Uterus (tissue), 4 donors: Measurements from ENCODE around the gene RGP1. TPM values are rescaled to one million over a fixed set of nuclear protein-coding genes. Genes with fewer than 3 reads are reported as not detected.

Experiments
- DNase-seq, 2 donors: peaks; one replicate each; pipeline ENCODE4 v3.0.0-alpha.2; 2019 to 2020
- H3K27ac ChIP-seq, 2 donors: fragments of 200-600 bp; sonication (generic); 1 replicate in 1 of 2; 2 replicates in 1 of 2; pipeline ENCODE4 v1.5.1; 2016 to 2018
- H3K27me3 ChIP-seq, 2 donors: fragments of 200-600 bp; sonication (generic); one replicate each; pipeline ENCODE4 v1.5.1; 2018 to 2019; ENCODE audit warnings: control low read depth in 1 of 2
- H3K36me3 ChIP-seq, 2 donors: fragments of 200-600 bp; sonication (generic); one replicate each; pipeline ENCODE4 v1.5.1; 2019; ENCODE audit warnings: control low read depth in 1 of 2
- H3K4me1 ChIP-seq, 2 donors: fragments of 200-600 bp; sonication (generic); one replicate each; pipeline ENCODE4 v1.5.1; 2018 to 2019; ENCODE audit warnings: control low read depth in 1 of 2
- H3K4me3 ChIP-seq, 2 donors: fragments of 200-600 bp; sonication (generic); 1 replicate in 1 of 2; 2 replicates in 1 of 2; pipeline ENCODE4 v1.5.1; 2018 to 2019; ENCODE audit warnings: mild to moderate bottlenecking in 1 of 2
- H3K9me3 ChIP-seq, 2 donors: fragments of 200-600 bp; sonication (generic); one replicate each; pipeline ENCODE4 v1.5.1; 2019; ENCODE audit warnings: control low read depth in 1 of 2
- POLR2A ChIP-seq, 2 donors: fragments of 450-650 bp; IDR thresholded peaks; one replicate each; pipeline ENCODE4 v1.6.1; 2016; ENCODE audit warnings: antibody characterized with exemption in 2 of 2, mild to moderate bottlenecking in 1 of 2, moderate library complexity in 1 of 2
- intact Hi-C: fragments of 100-400 bp; cut with DNase I; formaldehyde crosslinking; loops from one replicate; pipeline ENCODE4 v1.15.1; 2023; ENCODE audit warnings: low total_unique reads
- total RNA-seq, 4 donors: library from RNA; depleted of rRNA in 3 of 4; stranded (reverse); fragments of >200 nt in 3 of 4; gene quantifications; one replicate each; pipeline versions ENCODE4 v1.1.0 to v1.2.4, GENCODE V29; 2014 to 2023
- TF ChIP-seq, protein P1 (sequence below), 4 experiments: fragments of 200-600 bp in 2 of 4; fragments of 450-650 bp in 2 of 4; sonication (generic) in 2 of 4; IDR thresholded peaks; one replicate each; pipeline ENCODE4 v1.5.1; 2016 to 2019; ENCODE audit warnings: antibody characterized with exemption in 4 of 4, mild to moderate bottlenecking in 2 of 4, moderate library complexity in 1 of 4
- donor health status: DM: yes; HTN: yes; CAD: no.

The RGP1 gene
- total RNA-seq = 10 to 100 TPM in 2 of 4 donors, 1 to 10 TPM in 2; 2.0 to 38.1 (median 10.3) TPM

DNA sequence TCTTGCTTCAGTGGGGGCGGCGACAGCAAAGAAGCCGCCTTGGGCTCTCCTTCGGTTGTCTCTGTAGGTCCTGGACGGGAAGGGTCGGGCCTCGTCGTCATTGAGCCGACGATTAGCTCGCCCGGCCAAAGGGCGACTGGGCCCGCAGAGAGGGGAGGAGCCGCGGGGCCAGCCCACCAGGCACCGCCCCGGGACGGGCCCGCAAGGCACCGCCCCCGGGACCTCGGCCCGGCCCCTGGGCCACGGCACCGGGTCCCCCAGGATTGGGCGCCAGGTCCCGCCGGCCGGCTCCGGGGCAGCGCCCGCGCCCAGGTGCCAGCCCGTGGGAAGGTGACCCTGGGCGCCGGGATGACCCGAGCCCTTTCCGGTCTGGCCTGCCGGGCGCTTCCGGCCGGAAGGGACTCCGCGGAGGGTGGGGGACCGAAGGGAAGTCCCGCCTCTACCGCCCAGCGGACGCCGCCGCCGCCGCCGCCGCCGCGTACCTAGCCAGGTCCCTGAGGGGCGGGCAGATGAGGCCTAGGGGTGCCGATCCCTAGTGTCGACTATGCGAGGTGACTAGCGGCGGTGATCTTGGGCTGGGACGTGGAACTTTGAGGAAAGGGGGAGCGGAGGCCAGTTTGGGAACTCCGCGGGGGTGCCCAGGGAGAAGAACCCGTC lies at the start of gene RGP1, which contains the start of gene GBA2:
Gene RGP1, plus strand, starts transcription at position 430 of the 657 bp plus-strand sequence. CDS start 469 bp downstream, outside the sequence.
Gene GBA2, minus strand, starts transcription at position 371 of the 657 bp plus-strand sequence. CDS start 524 bp downstream, outside the sequence.
- no peaks in the 10 kb centered on the region for H3K27me3 ChIP-seq
- peak within 1 kb of the TSS; percentile 66 to 91 for H3K4me3 ChIP-seq
- peak; percentile 75 to 81 for DNase-seq
- H3K27ac ChIP-seq = peak within 1 kb of the TSS; percentile 83 to 90
- TF ChIP-seq, protein P1, sequence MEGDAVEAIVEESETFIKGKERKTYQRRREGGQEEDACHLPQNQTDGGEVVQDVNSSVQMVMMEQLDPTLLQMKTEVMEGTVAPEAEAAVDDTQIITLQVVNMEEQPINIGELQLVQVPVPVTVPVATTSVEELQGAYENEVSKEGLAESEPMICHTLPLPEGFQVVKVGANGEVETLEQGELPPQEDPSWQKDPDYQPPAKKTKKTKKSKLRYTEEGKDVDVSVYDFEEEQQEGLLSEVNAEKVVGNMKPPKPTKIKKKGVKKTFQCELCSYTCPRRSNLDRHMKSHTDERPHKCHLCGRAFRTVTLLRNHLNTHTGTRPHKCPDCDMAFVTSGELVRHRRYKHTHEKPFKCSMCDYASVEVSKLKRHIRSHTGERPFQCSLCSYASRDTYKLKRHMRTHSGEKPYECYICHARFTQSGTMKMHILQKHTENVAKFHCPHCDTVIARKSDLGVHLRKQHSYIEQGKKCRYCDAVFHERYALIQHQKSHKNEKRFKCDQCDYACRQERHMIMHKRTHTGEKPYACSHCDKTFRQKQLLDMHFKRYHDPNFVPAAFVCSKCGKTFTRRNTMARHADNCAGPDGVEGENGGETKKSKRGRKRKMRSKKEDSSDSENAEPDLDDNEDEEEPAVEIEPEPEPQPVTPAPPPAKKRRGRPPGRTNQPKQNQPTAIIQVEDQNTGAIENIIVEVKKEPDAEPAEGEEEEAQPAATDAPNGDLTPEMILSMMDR (IDR thresholded peaks at IDR 0.05) = peak in 2 of 4 experiments; percentile 2 to 5
- TF ChIP-seq POLR2A (IDR thresholded peaks at IDR 0.05) = peak; percentile 55 to 78
- intact Hi-C loops = no loop called here
- H3K4me1 ChIP-seq = peaks cover 0 to 18% of the 10 kb centered on the region in 2 donors
- no peaks in the 10 kb centered on the region for H3K9me3 ChIP-seq
- H3K36me3 ChIP-seq = no peaks in the 10 kb centered on the region

DNA sequence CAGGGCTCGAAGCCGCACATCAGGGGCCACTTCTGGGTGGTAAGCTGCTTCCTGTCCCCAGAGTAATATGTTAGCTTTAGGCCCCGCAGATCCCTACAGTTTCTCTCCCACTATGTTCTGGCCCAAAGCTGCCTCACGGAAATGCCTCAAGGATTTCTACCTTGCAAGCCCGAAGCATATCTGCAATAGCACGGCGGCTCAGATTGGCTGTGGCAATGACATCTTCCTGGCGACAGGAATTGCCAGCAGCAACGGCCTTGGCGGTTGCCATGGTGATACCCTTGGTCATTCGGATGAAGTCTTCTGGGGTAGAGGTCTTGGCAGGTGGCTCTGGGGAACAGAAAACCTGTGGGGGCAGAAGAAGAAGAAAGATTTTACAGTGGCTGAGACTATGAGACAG lies 49.1 kb upstream of the RGP1 start:
- TF ChIP-seq POLR2A (IDR thresholded peaks at IDR 0.05) = no peak
- TF ChIP-seq, protein P1 (IDR thresholded peaks at IDR 0.05) = no peak
- H3K36me3 ChIP-seq = no peaks in the 10 kb centered on the region
- H3K27ac ChIP-seq = no peak overlapping the region
- H3K4me1 ChIP-seq = no peaks in the 10 kb centered on the region
- H3K27me3 ChIP-seq = no peaks in the 10 kb centered on the region
- intact Hi-C loops = no loop called here
- no peak overlapping the region for H3K4me3 ChIP-seq
- H3K9me3 ChIP-seq = no peaks in the 10 kb centered on the region
- DNase-seq = no peak

DNA sequence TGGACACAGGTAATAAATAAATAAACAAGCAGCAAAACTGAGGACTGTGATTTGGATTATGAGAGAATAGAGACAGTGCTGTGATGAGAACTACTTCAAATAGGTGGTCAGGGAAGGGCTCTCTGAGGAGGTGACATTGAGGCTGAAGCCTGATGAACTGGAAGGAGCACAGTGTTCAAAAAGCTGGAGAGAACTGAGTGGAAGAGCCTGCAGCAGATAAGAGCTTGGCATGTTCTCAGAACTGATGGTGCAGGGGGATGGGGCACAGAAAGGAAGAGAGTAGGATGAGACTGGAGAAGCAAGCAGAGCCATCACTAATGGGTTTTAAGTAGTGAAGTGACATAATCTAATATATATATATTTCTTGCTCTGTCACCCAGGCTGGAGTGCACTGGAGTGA lies 48.1 kb upstream of the RGP1 start:
- Histone ChIP-seq H3K4me1 (no peaks in the 10 kb centered on the region), H3K9me3 (no peaks in the 10 kb centered on the region), H3K4me3 (no peak overlapping the region), H3K27me3 (no peaks in the 10 kb centered on the region), H3K36me3 (no peaks in the 10 kb centered on the region), H3K27ac (no peak overlapping the region)
- no peak for DNase-seq
- TF ChIP-seq, protein P1 (IDR thresholded peaks at IDR 0.05) = no peak
- no peak for TF ChIP-seq POLR2A (IDR thresholded peaks at IDR 0.05)
- intact Hi-C loops = no loop called here

GRCh38 chr9:35702696-35703095 lies 46.4 kb upstream of the RGP1 start:
- no peak for TF ChIP-seq POLR2A (IDR thresholded peaks at IDR 0.05)
- TF ChIP-seq, protein P1 (IDR thresholded peaks at IDR 0.05) = no peak
- no peak overlapping the region for H3K4me3 ChIP-seq
- no peaks in the 10 kb centered on the region for H3K9me3 ChIP-seq
- intact Hi-C loops = no loop called here
- no peaks in the 10 kb centered on the region for H3K4me1 ChIP-seq
- no peaks in the 10 kb centered on the region for H3K36me3 ChIP-seq
- no peak overlapping the region for H3K27ac ChIP-seq
- no peaks in the 10 kb centered on the region for H3K27me3 ChIP-seq
- DNase-seq = no peak

GRCh38 chr9:35703906-35704672 lies 45.0 kb upstream of the RGP1 start:
- H3K4me3 ChIP-seq = no peak overlapping the region
- H3K4me1 ChIP-seq = no peaks in the 10 kb centered on the region
- no peak overlapping the region for H3K27ac ChIP-seq
- TF ChIP-seq, protein P1 (IDR thresholded peaks at IDR 0.05) = no peak
- TF ChIP-seq POLR2A (IDR thresholded peaks at IDR 0.05) = no peak
- no peaks in the 10 kb centered on the region for H3K27me3 ChIP-seq
- H3K9me3 ChIP-seq = no peaks in the 10 kb centered on the region
- H3K36me3 ChIP-seq = no peaks in the 10 kb centered on the region
- no peak for DNase-seq
- intact Hi-C loops = no loop called here
